Activated T-cell treated with anti-CD3 and anti-CD28 coated beads for 24 hours (primary cell): ENCODE data around the gene CCDC85A.

Source experiments
- DNase-seq: peaks from one replicate; pipeline ENCODE4 v3.0.0-alpha.2; 2020; ENCODE audit warnings: low read depth

CCDC85A gene

DNA sequence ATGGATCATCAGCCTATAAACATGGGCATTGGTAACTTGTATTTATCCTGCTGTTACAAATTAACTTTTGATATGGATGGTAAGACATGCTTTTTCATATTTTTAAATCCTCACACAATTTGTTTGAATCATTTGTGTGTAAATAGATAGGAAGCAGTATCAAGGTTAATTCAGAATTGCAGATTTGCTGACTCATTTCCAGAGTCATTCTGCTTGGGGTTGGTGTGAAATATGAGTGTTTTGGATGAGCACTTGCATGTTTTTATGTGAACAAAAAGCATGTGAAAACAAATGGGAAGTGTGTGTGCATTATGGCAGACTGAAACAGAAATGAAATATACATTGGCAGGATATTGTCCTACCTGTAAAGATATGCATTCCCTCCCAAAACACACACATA is 11.8 kb downstream of the CCDC85A start:
- no peak for DNase-seq

DNA sequence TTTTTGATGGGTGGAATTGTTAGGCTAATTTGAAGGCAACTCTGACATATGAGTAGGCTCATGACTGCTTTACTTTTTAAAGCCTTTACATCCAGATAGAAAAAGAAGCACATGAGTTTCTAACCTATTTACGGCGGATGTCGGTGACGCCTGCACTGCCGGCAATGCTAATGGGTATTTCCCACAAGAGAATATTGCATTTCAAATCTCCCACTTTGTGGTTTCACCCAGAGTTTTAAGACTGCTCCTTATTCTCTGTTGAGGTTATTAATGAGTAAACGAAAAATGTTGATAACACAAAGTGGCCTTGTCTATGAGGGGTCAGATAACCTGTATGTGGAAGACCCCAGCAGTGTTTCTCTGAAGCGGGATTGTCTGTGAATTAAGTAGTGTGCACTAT is 14.0 kb downstream of the CCDC85A start:
- no peak for DNase-seq

DNA sequence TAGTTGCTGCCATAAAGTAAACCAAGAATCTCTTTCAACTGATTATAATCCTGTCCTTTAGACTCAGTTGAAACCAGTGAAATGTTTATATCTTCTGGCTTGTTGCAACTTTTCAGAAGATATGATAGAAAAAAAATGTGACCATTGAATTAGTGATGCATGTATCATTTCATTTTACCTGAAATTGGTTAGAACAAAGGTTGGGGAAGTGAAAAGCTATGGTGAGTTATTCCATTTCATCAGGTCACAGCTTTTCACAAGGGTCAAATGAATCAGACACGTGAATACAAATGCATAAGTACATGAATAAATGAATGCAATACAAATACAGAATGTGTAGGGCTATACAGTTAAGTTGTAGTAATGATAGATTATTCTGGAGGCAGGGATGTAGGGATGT is 15.1 kb downstream of the CCDC85A start:
- no peak for DNase-seq

DNA sequence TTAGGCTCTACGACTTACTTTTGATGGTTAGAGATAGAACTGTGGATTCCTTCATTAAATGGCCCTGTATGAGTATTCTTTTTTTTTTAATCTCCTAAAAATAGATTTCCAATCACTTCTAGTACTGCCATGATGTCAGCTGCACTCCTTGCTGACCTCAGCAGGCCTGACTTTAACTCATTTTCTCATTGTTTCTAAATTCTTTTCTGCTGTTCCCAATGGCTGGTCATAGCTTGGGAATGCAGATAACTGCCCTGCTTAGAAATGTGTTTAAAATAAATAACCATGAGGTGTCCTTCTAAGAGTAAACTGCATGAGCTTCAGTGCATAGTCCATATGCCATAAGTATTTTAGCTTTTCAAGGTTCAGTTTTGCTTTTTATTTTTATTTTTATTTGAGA is 15.7 kb downstream of the CCDC85A start:
- no peak for DNase-seq

DNA sequence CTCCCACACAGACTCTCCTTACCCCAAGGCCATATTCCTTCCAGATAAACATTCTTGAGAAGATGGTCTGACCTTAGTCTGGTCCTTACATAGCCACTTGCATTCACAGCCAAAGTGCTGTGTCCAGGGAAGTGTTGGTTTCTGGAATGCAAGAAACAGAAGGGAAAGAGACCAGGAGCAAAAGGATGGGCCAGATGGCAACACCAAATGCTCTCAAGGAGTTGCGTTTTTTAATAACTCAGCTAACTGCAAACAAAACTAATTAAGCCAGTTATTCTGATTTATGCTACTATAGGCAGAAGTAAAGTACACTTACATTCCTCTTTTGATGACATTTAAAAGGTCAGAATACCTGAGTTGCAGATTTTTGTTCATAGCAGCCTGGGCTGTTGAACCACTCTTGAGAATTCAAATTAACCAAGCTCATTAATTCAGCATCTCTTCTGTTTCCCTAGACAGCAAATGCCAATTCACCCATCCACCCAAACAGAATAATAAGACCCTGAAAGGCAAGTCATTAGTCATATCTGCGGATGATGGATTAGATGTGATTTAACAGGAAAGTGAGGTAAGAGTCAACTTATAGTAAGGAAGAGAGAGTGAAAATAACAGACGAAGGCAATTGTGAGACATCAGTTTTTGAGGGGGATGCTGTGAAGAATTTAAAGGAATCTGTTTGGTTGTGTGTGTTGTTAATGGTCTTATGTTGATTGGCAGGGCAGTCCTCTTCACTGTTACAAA is 18.8 kb downstream of the CCDC85A start:
- DNase-seq, result no peak

DNA sequence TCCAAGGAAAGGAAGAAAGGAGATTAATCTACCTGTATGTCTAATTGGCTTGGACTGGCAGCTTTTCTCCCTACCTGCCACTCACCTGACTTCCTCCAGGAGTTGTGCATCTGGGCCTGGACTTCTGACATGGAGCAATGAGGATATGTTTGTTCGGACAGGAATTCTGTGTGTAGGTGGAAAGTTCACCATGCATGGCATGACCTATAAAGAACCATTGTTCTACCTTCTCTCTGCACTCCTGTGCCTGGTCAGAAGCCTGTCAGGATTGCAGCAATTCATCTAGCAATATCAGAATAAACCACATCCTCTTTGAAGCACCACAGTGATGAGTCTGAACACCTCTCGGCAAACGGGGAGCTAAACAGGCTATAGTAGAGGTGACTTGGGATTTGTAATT is 20.8 kb downstream of the CCDC85A start:
- DNase-seq, result no peak

DNA sequence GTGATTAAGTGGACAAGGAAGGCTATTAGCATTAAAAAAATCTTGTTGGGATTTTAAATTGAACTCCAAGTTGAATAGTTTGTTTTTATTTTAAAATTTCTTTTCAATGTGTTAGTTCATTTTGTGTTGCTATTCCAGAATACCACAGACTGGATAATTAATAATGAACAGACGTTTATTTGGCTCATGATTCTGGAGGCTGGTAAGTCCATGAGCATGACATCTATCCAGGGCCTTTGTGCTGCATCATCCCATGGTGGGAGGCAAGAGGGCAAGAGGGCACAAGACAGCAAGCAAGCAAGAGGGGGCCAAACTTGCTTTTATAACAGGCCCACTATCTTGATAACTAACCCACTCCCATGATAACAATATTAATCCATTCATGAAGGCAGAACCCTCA is 22.5 kb downstream of the CCDC85A start:
- DNase-seq, result no peak

DNA sequence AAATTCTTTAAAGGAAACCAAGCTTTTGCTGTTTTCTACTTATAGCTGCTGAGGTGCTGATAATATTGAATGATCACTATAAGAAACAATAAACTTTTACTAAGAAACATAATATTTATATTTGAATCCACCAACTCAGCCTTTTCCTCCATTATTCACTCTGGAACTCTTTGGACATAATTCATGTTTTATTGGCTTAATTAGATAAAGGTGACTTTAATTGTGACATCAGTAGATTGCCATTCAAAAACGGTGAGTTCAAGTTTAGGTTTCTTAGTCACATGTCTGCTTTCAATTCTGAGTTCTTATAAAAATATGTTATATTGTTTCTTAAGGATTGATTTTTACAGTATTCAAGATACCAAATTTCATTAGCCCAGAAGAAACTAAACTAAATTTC is 24.0 kb downstream of the CCDC85A start:
- DNase-seq, result no peak

DNA sequence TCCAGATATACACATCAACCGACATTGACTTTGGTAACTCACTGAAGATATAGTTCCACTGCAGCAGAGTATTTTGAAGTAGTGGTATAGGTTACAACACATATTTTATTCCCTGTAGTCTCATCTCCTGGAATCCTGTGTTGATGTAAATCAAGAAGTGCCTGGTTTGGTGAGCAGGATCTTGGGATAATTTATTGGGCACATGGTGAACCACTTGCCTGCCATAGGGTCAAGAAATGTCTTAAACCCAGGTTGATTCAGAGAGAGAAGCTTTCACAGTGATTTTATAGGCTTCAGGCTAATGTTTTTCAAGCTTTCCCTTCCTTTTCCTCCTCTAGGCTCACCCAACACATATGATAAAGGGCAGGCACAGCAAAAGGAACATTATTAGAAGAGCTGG is 24.6 kb downstream of the CCDC85A start:
- DNase-seq, result no peak

DNA sequence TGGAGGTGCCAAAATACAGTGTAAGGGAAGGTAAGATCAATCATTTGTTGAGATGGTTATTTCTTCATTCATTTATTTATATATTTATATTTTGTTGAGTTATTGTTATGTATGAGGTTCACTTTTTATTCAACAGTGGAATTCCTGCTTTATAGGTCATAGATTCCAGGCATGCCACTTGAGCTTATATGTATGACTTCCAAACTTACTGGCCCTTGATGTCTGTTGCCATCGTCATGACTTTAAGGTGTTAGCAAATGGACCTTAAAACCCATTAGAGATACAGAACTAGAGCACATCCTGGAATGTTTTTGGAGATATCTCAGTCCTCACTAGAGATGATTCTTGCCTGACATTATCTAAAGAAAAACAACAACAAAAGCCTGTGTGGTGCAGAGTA is 25.9 kb downstream of the CCDC85A start:
- no peak for DNase-seq

DNA sequence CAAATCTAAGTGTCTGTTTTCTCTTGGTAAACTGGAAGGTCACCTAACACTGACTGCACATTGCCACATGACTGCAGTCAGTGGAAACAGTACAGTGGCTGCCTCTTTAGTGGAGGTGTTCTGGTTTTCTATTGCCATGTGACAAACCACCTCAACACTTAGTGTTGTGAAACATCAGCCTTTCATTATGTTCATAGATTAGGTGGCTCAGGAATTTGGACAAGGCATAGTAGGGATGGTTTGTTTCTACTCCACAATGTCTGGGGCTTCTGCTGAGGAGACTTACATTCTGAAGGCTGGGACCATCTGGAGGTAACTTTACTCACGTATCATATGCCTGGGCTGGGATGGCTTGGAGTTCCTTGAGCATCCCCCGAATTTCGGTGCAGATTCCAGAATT is 26.5 kb downstream of the CCDC85A start:
- DNase-seq, result no peak

DNA sequence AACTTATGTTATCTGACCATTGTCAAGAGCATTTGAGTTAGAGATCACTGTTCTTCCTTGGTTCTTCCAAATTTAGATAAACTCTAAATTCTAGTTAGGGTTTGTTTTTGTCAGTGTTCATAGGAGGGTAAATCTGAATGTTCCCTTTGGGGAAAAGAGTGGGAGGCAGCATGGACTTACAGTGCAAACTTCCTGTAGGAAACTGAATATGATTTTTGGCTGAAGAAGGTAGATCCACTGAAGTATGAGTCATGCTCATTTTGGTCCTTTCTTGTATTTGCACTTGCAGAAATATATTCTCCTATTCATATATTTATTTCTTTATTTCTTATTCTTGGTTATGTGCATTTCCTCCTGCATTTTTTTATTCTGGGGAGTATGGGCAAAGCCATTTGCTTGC is 27.3 kb downstream of the CCDC85A start:
- no peak for DNase-seq

DNA sequence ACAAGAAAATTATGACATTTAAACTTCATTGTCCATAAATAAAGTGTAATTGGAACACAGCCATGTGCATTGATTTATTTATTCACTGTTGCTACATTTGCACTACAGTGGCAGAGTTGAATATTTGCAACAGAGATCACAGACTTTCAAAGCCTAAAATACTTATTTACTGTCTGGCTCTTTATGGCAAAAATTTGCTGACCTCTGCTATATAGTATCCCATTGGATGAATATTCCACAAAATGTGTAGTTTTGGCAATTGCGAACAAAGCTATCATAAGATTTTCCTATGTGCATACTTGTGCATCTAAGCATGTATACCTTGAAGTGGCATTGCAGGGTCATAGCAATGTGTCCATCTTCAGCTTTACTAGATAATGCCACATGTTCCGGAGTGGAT is 32.1 kb downstream of the CCDC85A start:
- DNase-seq, result no peak

DNA sequence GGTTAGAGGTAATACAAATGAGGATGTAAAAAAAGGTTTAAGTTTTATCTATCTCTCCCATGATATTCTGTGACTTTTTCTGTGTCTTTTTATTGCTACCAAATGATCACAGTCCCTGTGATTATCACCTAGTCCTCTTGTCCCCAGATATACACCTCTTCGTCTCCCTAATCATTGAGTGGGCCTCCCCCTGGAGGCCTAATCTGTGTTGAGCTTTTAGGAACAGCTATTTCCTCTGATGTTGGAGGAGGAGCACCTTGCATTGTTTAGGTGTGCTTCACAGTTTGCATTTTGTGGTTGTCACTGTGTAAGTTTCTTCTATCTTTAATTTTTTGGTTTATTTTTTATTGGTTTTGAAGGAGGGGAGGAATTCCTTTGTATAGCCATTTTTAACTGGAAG is 33.3 kb downstream of the CCDC85A start:
- no peak for DNase-seq

DNA sequence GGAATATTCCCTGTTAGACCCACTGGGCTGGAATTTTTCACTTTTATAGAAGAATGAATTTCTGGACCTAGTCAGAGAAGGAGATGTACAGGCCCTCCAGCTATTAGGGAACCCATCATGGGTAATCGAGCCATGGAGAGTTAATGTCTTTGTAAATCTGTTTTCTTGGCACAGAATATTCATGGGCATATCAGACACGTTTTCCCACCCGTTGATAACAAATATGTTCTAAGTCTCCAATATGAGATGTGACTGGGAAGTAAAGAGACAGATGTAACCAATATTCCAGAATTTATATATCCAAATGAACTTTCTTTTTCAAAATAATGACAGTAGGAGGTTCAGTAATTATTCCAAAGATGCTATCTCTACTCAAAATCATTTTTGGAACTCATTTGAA is 38.7 kb downstream of the CCDC85A start:
- no peak for DNase-seq

DNA sequence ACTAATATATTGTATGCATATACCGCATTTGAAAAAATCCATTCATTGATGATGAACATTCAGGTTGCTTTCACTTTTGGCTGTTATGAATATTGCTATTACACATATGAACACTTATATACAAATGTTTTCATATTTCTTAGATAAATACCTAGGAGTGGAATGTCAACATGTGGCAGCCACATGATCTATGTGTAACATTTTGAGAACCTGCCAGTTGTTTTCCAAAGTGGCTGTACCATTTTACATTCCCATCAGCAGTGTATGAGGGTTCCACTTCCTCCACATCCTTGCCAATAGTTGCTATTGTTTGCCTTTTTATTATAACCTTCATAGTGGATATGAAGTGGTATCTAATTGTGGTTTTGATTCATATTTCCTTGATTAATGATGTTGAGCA is 40.5 kb downstream of the CCDC85A start:
- DNase-seq, result no peak

DNA sequence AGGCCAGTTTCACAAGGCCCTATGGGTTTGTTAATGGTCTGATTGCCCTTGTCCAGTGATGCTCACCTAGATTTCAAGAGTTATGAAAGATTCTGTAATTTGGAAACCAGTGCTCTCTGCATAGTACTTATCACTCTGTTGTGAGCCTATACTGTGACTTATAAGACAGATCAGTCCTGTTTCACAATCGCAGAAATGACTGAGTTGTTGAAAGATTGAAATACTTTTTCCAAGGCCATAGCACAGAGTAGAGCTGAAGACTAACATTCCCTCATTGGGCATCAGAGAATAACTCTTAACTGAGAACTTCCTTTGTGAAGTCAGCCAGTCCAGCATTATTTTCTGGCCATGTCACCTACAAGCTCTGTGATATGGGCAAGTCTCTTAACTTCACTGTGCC is 44.0 kb downstream of the CCDC85A start:
- no peak for DNase-seq

DNA sequence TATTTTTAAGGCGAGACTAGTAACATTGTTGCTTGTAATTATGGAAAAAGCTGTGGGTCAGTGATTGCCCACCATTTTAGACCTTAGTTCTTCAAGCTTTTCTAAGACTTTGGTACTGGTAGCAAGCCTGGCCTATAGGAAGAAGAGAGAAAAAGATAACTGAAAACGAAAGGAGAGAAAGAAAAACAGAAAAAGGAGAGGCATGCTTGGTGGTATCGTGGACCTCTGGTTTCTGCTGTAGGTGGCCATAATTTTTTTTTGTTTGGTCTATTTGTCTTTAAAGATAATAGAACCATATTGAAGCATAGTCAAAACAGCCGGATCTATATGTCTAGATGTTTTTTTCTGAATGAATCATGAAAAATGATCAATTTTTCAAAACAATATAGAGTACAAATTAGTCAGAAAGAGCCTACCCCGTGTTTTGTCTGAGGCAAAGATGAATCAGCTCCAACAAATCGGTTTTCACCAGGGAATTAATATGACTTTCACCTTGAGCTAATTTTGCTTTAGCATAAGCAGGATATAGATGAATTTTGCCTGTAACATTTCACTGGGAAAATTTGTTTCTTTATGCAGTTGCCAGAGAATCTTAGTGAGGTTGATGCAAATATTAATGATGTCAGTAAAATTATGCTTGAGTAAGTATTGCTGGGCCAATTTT is 45.7 kb downstream of the CCDC85A start:
- DNase-seq, result no peak

DNA sequence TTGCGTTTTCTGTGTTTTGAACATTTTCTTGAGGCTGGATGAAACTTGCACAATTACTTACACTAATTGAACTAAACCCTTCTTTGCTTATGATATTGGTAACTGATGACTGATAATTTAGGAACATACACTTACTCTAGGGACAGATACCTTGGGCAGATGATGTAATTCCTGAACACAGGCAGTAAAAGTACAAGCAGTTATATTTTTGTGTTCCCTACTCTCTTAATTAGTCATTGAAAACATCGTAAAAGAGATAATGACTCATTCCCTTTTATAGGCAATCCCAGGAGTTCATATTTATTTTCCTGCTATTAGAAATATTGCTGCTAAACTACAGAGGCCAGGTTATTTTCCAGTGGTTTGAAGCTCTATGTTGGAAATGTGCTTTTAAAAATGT is 46.4 kb downstream of the CCDC85A start:
- DNase-seq, result no peak

DNA sequence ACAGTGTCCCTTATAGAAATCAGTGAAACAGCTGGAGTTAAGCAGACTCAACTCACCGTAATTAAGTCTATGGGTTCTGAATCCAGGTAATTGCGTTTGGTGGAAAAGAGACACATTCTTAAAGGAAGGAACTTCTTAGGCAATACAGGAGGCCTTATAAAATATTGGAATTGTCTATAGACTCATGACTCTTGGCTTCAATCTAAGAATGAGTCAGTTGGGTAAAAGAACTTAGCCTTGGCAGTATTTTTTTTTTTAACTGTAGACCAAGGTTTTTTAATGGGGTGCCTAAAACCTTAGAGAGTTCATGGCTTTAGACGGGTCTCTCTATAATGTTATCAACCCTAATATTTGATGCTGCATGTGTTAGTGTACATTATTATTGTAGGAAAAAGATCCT is 47.6 kb downstream of the CCDC85A start:
- DNase-seq, result no peak

DNA sequence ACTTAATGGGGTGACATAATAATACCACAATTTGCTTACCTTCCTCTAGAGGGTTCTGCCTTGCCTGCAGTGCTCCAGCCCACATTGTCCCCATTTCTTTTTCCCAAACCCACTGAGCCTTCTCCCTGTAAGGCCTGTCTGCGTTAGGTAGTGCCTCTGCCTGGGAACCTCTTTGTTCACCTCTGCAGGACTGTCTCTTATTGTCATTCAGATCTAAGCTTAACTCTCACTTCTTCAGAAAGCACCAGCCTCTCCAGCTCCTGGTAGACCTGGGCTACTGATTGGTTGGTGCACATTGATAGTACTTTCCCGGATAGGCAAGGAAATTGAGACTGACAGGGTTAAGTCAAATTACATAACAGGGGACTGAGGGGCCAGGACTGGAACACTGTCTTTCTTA is 49.1 kb downstream of the CCDC85A start:
- no peak for DNase-seq

DNA sequence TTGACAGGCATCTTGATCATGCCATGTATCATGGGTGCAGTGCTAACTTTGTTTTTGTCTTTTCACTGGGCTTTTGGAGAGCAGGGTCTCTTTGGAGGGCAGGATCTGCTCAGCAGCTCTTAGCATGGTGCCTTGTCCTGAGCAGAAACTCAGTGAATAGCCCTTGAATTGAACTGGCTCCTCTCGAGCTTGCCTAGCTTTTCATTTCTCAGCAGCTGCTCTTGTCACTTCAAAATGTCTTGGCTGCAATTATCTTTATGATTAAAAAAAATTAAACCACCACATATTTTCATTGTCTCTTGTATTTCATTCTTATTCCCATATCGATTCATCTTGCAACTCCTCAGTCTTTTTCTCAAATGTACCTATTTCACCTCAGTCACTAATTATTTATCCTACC is 50.5 kb downstream of the CCDC85A start:
- DNase-seq, result no peak

DNA sequence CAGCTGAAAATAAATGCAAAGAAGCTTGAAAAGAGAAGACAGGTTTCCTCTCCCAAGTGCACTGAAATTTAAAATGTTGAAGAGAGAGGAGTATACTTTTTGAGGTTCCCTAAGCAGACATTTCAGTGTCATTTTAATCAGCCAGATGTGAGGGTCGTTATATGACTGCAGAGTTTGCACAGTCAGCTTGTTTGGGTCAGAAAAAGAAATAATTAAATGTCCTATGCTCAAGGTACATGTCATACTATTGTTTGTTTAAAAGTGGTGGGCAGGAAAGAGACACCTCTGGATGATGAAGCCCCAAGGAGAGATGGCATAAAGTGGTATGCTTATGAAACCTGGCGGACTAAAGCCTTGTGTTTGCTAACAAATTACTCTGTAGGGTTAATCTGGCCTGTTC is 55.2 kb downstream of the CCDC85A start:
- DNase-seq, result no peak

DNA sequence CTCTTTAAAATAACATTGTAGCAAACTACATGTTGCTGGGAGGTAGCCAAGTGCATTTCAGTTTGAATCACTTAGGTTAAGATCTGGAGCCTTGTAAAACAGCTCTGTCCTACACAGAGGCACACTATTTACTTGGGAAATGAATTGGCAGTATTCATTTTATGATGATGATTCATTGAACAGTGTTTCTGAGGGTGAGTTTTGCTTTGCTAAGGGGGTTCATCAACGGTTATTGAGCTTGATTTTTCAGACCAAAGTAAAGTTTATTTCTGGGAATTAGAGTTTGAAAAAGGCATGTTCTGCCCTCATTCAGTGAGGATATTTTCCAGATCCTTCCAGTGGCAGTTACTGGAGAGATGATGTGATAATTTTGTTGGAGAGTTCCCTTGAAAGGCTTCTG is 55.6 kb downstream of the CCDC85A start:
- DNase-seq, result no peak
